LNCAP (cell line): Measurements from ENCODE around the gene MSH2.

Experiments used
- CTCF ChIP-seq: fragments of 450-650 bp; IDR thresholded peaks from 2 replicates; pipeline ENCODE4 v1.5.1; 2017; ENCODE audit warnings: mild to moderate bottlenecking

MSH2 gene

GRCh38 chr2:47426786-47427185 lies 23.8 kb downstream of the MSH2 start:
- no peak for TF ChIP-seq CTCF

GRCh38 chr2:47429795-47430194 lies 26.8 kb downstream of the MSH2 start:
- no peak for TF ChIP-seq CTCF

GRCh38 chr2:47437287-47437686 lies 34.3 kb downstream of the MSH2 start:
- no peak for TF ChIP-seq CTCF

- no peak for TF ChIP-seq CTCF
Observed at GRCh38 chr2:47438106-47438505, 35.1 kb downstream of the MSH2 start.

- TF ChIP-seq CTCF: no peak
Observed at GRCh38 chr2:47438783-47439182, 35.8 kb downstream of the MSH2 start.

GRCh38 chr2:47451790-47452189 lies 48.8 kb downstream of the MSH2 start:
- no peak for TF ChIP-seq CTCF

GRCh38 chr2:47452761-47453160 lies 49.8 kb downstream of the MSH2 start:
- no peak for TF ChIP-seq CTCF

GRCh38 chr2:47455411-47455810 lies 52.5 kb downstream of the MSH2 start:
- TF ChIP-seq CTCF: no peak
